GM18868 (cell line): Measurements from ENCODE around the gene TRIM17.
A peak's percentile ranks its signal among the peaks of the same experiment; 100 is the strongest.

Experiments used
- ATAC-seq: cut with Tn5 transposase; IDR thresholded peaks from one replicate; pipeline ENCODE4 v1.9.1; 2021; ENCODE audit warnings: mild to moderate bottlenecking, moderate library complexity; ENCODE audit not compliant: unreplicated experiment

TRIM17 gene

GRCh38 chr1:228416217-228416933 lies at the start of gene TRIM17:
Gene TRIM17 (minus strand): TSS chr1:228416861. CDS start chr1:228415072, 1,789 bp downstream.
- ATAC-seq: no peak

GRCh38 chr1:228465571-228466146 lies 49.0 kb upstream of the TRIM17 start:
- ATAC-seq: no peak

- ATAC-seq: no peak
These were observed 48.5 kb upstream of the TRIM17 start for GRCh38 chr1:228465141-228465540.

GRCh38 chr1:228464487-228464983 lies 47.9 kb upstream of the TRIM17 start:
- ATAC-seq: peak; percentile 89

GRCh38 chr1:228463559-228464455 lies 47.1 kb upstream of the TRIM17 start:
- ATAC-seq: peak; percentile 40

GRCh38 chr1:228463009-228463558 lies 46.4 kb upstream of the TRIM17 start:
- ATAC-seq: no peak

GRCh38 chr1:228462560-228462959 lies 45.9 kb upstream of the TRIM17 start:
- no peak for ATAC-seq

GRCh38 chr1:228460821-228461220 lies 44.2 kb upstream of the TRIM17 start:
- ATAC-seq: no peak

- ATAC-seq: peak; percentile 30
These were observed 42.7 kb upstream of the TRIM17 start for GRCh38 chr1:228459091-228459993.

- peak; percentile 88 for ATAC-seq
These were observed 40.9 kb upstream of the TRIM17 start for GRCh38 chr1:228457396-228458176.

GRCh38 chr1:228457017-228457395 lies 40.3 kb upstream of the TRIM17 start:
- ATAC-seq: peak; percentile 3

- ATAC-seq: no peak
These were observed 39.8 kb upstream of the TRIM17 start for GRCh38 chr1:228456252-228457016.

GRCh38 chr1:228455715-228456114 lies 39.1 kb upstream of the TRIM17 start:
- ATAC-seq: no peak

GRCh38 chr1:228454238-228454637 lies 37.6 kb upstream of the TRIM17 start:
- ATAC-seq: no peak

GRCh38 chr1:228453614-228454013 lies 37.0 kb upstream of the TRIM17 start:
- ATAC-seq: no peak

GRCh38 chr1:228453022-228453560 lies 36.4 kb upstream of the TRIM17 start:
- no peak for ATAC-seq

GRCh38 chr1:228452194-228453021 lies 35.7 kb upstream of the TRIM17 start:
- ATAC-seq: no peak
